Peyer's patch (tissue), 4 donors: ENCODE measurements around the gene SLC25A22.

Experiments used
- POLR2A ChIP-seq, 2 donors: fragments of 450-650 bp; IDR thresholded peaks; one replicate each; pipeline ENCODE4 v1.5.1; 2017; ENCODE audit warnings: antibody characterized with exemption in 2 of 2, mild to moderate bottlenecking in 2 of 2, moderate library complexity in 2 of 2
- TF ChIP-seq, protein P1 (sequence below), 6 experiments: fragments of 450-650 bp in 4 of 6; fragments of 200-600 bp in 2 of 6; sonication (generic) in 1 of 6; IDR thresholded peaks; one replicate each; pipeline ENCODE4 v1.5.1; 2017 to 2019; ENCODE audit warnings: antibody characterized with exemption in 6 of 6, mild to moderate bottlenecking in 3 of 6, moderate library complexity in 1 of 6

DNA sequence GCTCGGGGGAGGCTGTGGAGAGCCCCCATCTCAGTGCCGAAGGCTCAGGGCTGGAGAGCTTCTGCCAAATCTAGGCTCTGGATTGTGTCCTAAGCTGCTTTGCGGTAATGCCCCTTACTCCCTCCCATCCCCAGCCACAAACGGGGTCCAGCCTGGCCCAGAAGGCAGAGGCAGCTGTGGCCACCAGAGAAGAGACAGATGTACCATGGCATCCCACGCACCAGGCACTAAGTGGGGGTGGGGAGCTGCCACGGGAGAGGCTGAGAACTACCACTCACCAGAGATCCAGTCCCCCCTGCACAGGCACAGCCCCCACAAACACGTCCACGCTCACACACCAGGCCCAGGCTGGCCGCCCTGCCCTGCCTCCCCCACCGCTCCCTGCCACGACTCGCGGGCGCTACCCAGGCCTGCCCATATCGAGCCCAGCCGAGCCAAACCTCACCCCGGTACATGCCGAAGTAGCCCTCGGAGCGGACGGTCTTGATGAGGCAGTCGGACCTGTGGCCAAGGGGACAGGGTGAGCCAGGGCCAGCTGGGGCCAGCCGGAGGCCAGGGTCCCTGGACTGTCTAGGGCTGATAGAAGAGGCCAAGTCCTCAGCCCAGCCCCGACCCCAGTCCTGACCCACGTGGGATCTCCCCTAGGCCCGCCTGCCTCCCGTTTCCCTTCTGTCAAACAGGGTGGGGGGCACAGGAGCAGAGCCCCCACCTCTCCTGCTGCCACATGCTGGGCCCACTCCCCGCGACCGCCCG, 3.9 kb downstream of the SLC25A22 start:
- TF ChIP-seq, protein P1, sequence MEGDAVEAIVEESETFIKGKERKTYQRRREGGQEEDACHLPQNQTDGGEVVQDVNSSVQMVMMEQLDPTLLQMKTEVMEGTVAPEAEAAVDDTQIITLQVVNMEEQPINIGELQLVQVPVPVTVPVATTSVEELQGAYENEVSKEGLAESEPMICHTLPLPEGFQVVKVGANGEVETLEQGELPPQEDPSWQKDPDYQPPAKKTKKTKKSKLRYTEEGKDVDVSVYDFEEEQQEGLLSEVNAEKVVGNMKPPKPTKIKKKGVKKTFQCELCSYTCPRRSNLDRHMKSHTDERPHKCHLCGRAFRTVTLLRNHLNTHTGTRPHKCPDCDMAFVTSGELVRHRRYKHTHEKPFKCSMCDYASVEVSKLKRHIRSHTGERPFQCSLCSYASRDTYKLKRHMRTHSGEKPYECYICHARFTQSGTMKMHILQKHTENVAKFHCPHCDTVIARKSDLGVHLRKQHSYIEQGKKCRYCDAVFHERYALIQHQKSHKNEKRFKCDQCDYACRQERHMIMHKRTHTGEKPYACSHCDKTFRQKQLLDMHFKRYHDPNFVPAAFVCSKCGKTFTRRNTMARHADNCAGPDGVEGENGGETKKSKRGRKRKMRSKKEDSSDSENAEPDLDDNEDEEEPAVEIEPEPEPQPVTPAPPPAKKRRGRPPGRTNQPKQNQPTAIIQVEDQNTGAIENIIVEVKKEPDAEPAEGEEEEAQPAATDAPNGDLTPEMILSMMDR (IDR thresholded peaks at IDR 0.05) = no peak
- TF ChIP-seq POLR2A (IDR thresholded peaks at IDR 0.05) = no peak
